Caco-2 (cell line): ENCODE results near the gene CLPX. TPM values are rescaled to one million over a fixed set of nuclear protein-coding genes. Genes with fewer than 3 reads are reported as not detected.

Experiments used
- BruUV-seq: library from RNA; stranded (reverse); fragments of 400-500 nt; replicated peaks from 2 replicates; lab custom pipeline; 2021; lab: Mats Ljungman, UMichigan
- CTCF ChIA-PET: fragments of 300-600 bp; sonication (Branson Sonifier 250); formaldehyde crosslinking; loops from one replicate; lab custom pipeline; 2022; ENCODE audit warnings: antibody characterized with exemption; lab: Charles Lee
- POLR2A ChIA-PET: fragments of 300-600 bp; sonication (Branson Sonifier 250); formaldehyde crosslinking; loops from one replicate; lab custom pipeline; 2022; ENCODE audit warnings: antibody characterized with exemption; lab: Charles Lee
- DNase-seq, 2 experiments: peaks; one replicate each; pipeline versions ENCODE4 v3.0.0 to v3.0.0-alpha.2; 2020 to 2022
- H3K27me3 ChIP-seq: replicated peaks from 2 replicates; pipeline ENCODE4 v1.6.0; 2011; ENCODE audit warnings: low read length; ENCODE audit not compliant: control insufficient read depth, insufficient read depth
- H3K36me3 ChIP-seq: 2 replicates; pipeline ENCODE4 v1.5.1; 2011; ENCODE audit warnings: low read length; ENCODE audit not compliant: control insufficient read depth, insufficient read depth
- H3K4me1 ChIP-seq: fragments of 250-450 bp; sonication (Bioruptor Pico); 2 replicates; pipeline ENCODE4 v1.5.1; 2020; ENCODE audit warnings: mild to moderate bottlenecking
- H3K4me3 ChIP-seq: 2 replicates; pipeline ENCODE4 v1.5.1; 2011; ENCODE audit warnings: low read depth, mild to moderate bottlenecking, control low read depth, low read length
- H3K9me3 ChIP-seq: fragments of 250-450 bp; sonication (Bioruptor Pico); 2 replicates; pipeline ENCODE4 v1.5.1; 2020; ENCODE audit warnings: mild to moderate bottlenecking, moderate library complexity
- H3K27ac Mint-ChIP-seq: one replicate; pipeline ENCODE4 v1.8.0; 2022; ENCODE audit warnings: mixed read lengths; ENCODE audit not compliant: unreplicated experiment
- H3K27me3 Mint-ChIP-seq: one replicate; pipeline ENCODE4 v1.8.0; 2022; ENCODE audit warnings: mixed read lengths; ENCODE audit not compliant: insufficient read depth, unreplicated experiment
- H3K36me3 Mint-ChIP-seq: one replicate; pipeline ENCODE4 v1.8.0; 2022; ENCODE audit warnings: mild to moderate bottlenecking, mixed read lengths; ENCODE audit not compliant: insufficient read depth, unreplicated experiment
- H3K4me1 Mint-ChIP-seq: one replicate; pipeline ENCODE4 v1.8.0; 2022; ENCODE audit warnings: low read depth, mixed read lengths; ENCODE audit not compliant: unreplicated experiment
- H3K4me3 Mint-ChIP-seq: one replicate; pipeline ENCODE4 v1.8.0; 2022; ENCODE audit warnings: mild to moderate bottlenecking, moderate library complexity, mixed read lengths; ENCODE audit not compliant: unreplicated experiment
- H3K9me3 Mint-ChIP-seq: one replicate; pipeline ENCODE4 v1.8.0; 2022; ENCODE audit warnings: mixed read lengths; ENCODE audit not compliant: unreplicated experiment
- intact Hi-C: fragments of 100-400 bp; cut with micrococcal nuclease; formaldehyde crosslinking; loops from one replicate; pipeline ENCODE4 v1.10.0; 2022; ENCODE audit not compliant: unreplicated experiment
- total RNA-seq: library from RNA; stranded (reverse); gene quantifications from 2 replicates; pipeline ENCODE4 v1.2.3, GENCODE V29; 2022
- TF ChIP-seq, protein P1 (sequence below), 2 experiments: fragments of 200-600 bp in 1 of 2; IDR thresholded peaks; 1 replicate in 1 of 2; 2 replicates in 1 of 2; pipeline versions ENCODE4 v1.5.1 to v1.8.0; 2011 to 2022; ENCODE audit warnings: antibody characterized with exemption in 1 of 2, control low read depth in 1 of 2, inconsistent platforms in 1 of 2, low read depth in 1 of 2, low read length in 1 of 2, mild to moderate bottlenecking in 1 of 2, moderate library complexity in 1 of 2; ENCODE audit not compliant: insufficient read depth in 1 of 2, severe bottlenecking in 1 of 2, unreplicated experiment in 1 of 2

Gene CLPX
- total RNA-seq, 1 experiment from 2014 or later: 59.4 TPM

DNA sequence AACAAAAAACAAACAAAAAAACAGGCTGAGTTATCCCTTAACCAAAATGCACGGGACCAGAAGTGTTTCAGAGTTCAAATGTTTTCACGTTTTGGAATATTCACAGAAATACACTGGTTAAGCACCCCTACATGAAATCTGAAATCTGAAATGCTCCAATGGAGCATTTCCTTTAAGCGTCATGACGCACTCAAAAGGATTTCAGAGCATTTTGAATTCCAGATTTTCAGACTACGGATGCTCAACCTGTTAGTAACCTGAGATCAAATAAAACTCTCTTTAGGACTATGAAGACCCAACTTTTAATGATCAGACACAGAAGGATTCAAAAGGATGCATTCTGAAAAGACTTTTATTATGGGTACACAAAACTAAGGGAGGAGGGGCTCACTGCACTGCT lies 9.6 kb downstream of the CLPX start:
- H3K9me3 Mint-ChIP-seq: no peaks in the 10 kb centered on the region
- no peak for DNase-seq
- H3K27me3 Mint-ChIP-seq: no peaks in the 10 kb centered on the region
- H3K27ac Mint-ChIP-seq: no peak overlapping the region
- Histone ChIP-seq H3K9me3 (no peaks in the 10 kb centered on the region), H3K27me3 (no peaks in the 10 kb centered on the region), H3K4me1 (peaks cover 26% of the 10 kb centered on the region), H3K36me3 (no peaks in the 10 kb centered on the region), H3K4me3 (no peak overlapping the region)
- TF ChIP-seq, protein P1, sequence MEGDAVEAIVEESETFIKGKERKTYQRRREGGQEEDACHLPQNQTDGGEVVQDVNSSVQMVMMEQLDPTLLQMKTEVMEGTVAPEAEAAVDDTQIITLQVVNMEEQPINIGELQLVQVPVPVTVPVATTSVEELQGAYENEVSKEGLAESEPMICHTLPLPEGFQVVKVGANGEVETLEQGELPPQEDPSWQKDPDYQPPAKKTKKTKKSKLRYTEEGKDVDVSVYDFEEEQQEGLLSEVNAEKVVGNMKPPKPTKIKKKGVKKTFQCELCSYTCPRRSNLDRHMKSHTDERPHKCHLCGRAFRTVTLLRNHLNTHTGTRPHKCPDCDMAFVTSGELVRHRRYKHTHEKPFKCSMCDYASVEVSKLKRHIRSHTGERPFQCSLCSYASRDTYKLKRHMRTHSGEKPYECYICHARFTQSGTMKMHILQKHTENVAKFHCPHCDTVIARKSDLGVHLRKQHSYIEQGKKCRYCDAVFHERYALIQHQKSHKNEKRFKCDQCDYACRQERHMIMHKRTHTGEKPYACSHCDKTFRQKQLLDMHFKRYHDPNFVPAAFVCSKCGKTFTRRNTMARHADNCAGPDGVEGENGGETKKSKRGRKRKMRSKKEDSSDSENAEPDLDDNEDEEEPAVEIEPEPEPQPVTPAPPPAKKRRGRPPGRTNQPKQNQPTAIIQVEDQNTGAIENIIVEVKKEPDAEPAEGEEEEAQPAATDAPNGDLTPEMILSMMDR (IDR thresholded peaks at IDR 0.05; ENCODE audit: insufficient read depth in 1 of 2, low read depth in 1 of 2, low read length in 1 of 2, severe bottlenecking in 1 of 2, unreplicated experiment in 1 of 2): no peak
- no peak overlapping the region for H3K4me3 Mint-ChIP-seq
- H3K36me3 Mint-ChIP-seq: peaks cover 52% of the 10 kb centered on the region
- POLR2A ChIA-PET: no interaction called here
- H3K4me1 Mint-ChIP-seq: no peaks in the 10 kb centered on the region
- intact Hi-C loops: no loop called here
- CTCF ChIA-PET: no interaction called here
- BruUV-seq: no TSS peak

DNA sequence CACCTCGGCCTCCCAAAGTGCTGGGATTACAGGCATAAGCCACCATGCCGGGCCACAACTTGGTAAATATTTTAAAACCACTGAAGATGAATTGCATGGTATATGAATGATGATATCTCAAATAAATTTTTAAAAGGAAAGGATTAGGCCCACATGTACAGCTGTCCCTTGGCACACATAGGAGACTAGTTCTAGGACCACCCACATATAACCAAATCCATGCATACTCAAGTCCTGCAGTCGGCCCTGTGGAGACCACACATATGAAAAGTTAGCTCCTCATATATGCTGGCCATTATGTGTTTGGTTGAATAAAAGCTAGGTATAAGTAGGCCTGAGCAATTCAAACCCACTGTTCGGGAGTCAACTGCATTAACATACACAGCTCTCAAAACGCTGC lies 10.6 kb downstream of the CLPX start:
- TF ChIP-seq, protein P1 (IDR thresholded peaks at IDR 0.05; ENCODE audit: insufficient read depth in 1 of 2, low read depth in 1 of 2, low read length in 1 of 2, severe bottlenecking in 1 of 2, unreplicated experiment in 1 of 2): no peak
- H3K27ac Mint-ChIP-seq: no peak overlapping the region
- CTCF ChIA-PET: no interaction called here
- no peaks in the 10 kb centered on the region for H3K27me3 Mint-ChIP-seq
- no peaks in the 10 kb centered on the region for H3K4me1 Mint-ChIP-seq
- Histone ChIP-seq H3K27me3 (no peaks in the 10 kb centered on the region), H3K4me3 (no peak overlapping the region), H3K9me3 (no peaks in the 10 kb centered on the region), H3K36me3 (no peaks in the 10 kb centered on the region), H3K4me1 (peaks cover 23% of the 10 kb centered on the region)
- no peak for DNase-seq
- H3K9me3 Mint-ChIP-seq: no peaks in the 10 kb centered on the region
- intact Hi-C loops: no loop called here
- no peak overlapping the region for H3K4me3 Mint-ChIP-seq
- H3K36me3 Mint-ChIP-seq: peaks cover 47% of the 10 kb centered on the region
- POLR2A ChIA-PET: no interaction called here
- BruUV-seq: no TSS peak

- Mint-ChIP-seq H3K9me3 (no peaks in the 10 kb centered on the region), H3K27me3 (no peaks in the 10 kb centered on the region), H3K4me3 (no peak overlapping the region), H3K36me3 (peaks cover 53% of the 10 kb centered on the region), H3K27ac (no peak overlapping the region), H3K4me1 (no peaks in the 10 kb centered on the region)
- intact Hi-C loops: no loop called here
- Histone ChIP-seq H3K36me3 (no peaks in the 10 kb centered on the region), H3K4me3 (no peak overlapping the region), H3K27me3 (no peaks in the 10 kb centered on the region), H3K4me1 (peaks cover 23% of the 10 kb centered on the region), H3K9me3 (no peaks in the 10 kb centered on the region)
- no TSS peak for BruUV-seq
- POLR2A ChIA-PET: no interaction called here
- DNase-seq: no peak
- CTCF ChIA-PET: no interaction called here
- TF ChIP-seq, protein P1 (IDR thresholded peaks at IDR 0.05; ENCODE audit: insufficient read depth in 1 of 2, low read depth in 1 of 2, low read length in 1 of 2, severe bottlenecking in 1 of 2, unreplicated experiment in 1 of 2): no peak
Measured at GRCh38 chr15:65172531-65172930, 12.6 kb downstream of the CLPX start.
